Skin epidermis (tissue), 12 donors: ENCODE measurements around the gene ABCC8.

Source experiments
- H3K27ac ChIP-seq, 21 experiments: fragments of 200-600 bp; sonication (generic) in 11 of 21; one replicate each; pipeline ENCODE4 v1.5.0; 2020; ENCODE audit warnings: mild to moderate bottlenecking in 3 of 21, inconsistent platforms in 2 of 21, moderate library complexity in 2 of 21
- H3K4me3 ChIP-seq, 7 experiments: fragments of 200-600 bp; sonication (generic) in 2 of 7; one replicate each; pipeline ENCODE4 v1.5.0; 2020; ENCODE audit warnings: inconsistent platforms in 2 of 7, mild to moderate bottlenecking in 2 of 7, moderate library complexity in 1 of 7

ABCC8 gene

DNA sequence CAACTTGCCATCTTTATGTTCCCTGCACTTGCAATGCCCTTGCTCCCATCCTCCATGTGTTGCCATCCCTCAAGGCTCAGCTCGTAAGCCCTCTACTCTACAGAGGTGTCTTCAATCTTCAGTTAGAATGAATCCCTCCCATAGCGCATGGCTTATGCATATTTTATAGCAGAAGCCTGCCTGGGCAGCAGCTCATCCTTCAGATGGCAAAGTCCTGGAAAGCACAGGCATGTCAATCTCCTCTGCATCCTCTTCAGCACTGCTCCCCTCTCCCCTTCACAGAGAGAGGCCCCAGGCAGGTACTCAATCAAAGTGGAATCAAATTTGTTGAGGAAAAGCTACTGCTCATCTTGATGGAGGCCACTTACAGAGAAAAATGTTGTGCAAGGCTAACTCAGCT lies 31.1 kb upstream of the ABCC8 start:
- Histone ChIP-seq H3K27ac (no peak overlapping the region), H3K4me3 (no peak overlapping the region)

DNA sequence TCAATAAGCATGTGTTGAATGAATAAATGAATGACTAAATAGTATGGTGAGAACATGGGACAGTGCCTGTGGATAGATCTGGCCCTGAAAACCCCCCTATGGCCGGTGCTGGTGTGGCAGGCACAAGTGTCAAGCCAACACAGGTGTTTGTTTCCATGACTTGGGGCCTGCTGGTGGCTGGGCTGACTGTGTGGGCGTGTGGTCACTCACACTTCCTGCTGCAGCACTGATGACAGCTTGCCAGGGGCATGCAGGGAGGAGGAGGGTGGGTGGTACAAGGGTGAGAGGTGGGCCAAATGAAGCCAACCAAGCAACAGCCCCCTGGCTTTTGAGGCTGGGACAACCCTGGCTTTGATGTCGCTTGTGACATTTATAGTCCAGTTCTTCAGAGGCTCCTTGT lies 30.3 kb upstream of the ABCC8 start:
- Histone ChIP-seq H3K4me3 (no peak overlapping the region), H3K27ac (no peak overlapping the region)

DNA sequence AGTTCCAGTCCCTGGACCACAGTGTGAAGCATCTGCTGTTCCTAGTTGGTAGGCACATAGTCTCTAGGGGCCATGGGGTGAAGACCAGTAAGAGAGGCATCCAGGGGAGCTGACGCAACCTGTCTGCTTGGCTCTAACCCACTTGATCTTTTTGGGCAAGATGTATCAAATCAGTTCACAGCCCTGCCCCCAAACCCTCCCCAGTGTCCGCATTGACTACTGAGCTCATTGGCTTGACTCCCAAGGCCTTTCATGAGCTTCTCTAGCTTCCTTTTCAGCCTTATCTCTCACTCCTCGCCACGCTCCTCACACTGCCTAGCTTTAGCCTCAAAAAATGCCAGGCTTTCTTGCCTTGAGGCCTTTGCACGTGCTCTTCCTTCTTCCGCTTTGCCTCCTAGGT lies 29.7 kb upstream of the ABCC8 start:
- no peak overlapping the region for H3K4me3 ChIP-seq
- no peak overlapping the region for H3K27ac ChIP-seq

DNA sequence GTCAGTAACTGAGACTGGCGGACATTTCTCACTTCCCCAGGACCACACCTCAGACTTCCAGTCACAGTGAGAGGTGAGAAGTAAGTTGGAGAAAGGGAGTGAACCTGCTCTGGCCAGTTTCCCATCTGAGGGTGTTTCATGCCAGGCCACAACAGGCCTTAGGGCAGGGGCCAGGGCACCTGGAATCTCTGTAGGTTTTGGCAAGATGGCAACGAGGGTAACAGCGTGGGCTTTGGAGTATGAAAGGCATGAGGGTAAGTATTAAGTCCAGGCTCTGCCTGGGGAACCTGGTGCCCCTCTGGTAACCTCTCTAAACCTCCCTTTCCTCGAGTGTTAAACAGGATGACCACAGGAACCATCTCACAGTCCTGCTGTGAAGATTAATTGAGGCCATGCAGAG lies 28.5 kb upstream of the ABCC8 start:
- no peak overlapping the region for H3K27ac ChIP-seq
- H3K4me3 ChIP-seq, result no peak overlapping the region

DNA sequence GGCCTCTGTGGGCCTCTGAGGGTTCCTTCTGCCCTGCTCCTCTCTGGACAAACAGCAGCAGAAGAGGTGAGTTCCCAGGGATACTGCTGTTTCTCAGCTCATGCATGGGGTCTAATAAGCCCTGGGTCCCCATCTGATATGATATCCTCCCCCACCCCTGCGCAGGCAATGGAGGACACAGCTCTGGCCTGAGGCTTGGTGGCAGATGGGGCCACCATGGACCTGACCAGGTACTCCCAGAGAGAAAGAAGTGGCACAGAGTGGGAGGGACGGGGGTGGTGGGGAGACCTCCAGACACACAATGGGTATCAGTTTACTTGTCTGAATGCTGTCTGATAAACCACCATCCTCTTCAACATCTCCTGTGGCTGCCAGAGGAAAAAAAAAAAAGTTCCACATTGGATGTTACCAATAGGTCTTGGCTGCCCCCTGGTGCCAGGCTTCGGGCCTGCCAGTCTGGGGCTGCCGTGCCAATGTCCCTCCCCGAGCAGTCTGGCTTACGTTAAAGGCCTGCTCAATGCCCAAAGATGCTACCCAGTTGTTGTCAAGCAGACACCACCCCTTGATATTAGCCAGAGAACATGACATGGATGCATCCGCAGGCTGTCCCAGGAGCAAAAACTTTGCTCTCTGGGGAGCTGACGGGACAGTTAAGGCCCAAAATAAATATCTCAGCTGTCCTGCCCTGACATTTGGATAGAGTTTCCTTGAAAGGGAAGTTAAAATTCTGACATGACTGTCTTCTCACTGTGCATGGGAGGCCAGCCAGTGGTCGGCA lies 27.9 kb upstream of the ABCC8 start:
- no peak overlapping the region for H3K27ac ChIP-seq

DNA sequence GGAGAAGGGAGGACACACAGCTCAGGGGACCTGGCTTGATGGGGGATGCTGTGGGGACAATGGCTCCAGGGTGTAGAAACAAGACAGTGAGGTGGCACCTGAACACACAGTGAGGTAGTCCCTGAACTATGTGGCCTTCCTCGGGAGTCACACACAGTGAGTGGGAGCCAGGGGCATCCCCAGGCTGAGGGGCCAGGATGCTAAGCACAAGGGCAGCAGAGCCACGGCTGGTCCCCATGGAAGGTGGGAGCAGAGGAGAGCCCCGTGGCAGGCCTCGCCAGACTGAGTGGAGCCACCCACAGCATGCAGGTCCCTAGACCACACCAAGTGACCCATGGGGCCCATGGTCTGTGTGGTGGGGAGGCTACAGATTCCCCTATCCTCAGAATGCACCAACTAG lies 26.0 kb upstream of the ABCC8 start:
- Histone ChIP-seq H3K27ac (no peak overlapping the region), H3K4me3 (no peak overlapping the region)

More for the DNA sequence above, 27.9 kb upstream of the ABCC8 start:
- H3K4me3 ChIP-seq, result no peak overlapping the region

DNA sequence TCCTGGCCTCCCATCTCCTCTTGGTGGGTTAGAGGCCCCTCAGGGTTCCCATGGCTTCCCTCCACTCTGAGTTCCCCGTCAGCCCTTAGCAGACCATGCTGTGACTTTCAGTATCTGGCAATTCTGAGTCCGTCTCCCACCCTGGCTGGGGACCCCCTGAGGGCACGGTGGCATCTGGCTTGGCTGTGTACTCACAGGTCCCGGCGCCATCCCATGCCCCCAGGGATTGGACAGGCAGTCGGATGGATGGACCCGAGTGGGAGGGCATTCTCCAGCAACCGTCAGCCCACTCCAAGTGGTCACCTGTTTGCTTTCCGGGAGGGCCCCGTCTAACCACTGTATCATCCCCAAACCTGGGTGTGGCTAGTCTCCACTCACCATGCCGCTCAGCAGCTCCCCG lies 24.0 kb upstream of the ABCC8 start:
- no peak overlapping the region for H3K27ac ChIP-seq

DNA sequence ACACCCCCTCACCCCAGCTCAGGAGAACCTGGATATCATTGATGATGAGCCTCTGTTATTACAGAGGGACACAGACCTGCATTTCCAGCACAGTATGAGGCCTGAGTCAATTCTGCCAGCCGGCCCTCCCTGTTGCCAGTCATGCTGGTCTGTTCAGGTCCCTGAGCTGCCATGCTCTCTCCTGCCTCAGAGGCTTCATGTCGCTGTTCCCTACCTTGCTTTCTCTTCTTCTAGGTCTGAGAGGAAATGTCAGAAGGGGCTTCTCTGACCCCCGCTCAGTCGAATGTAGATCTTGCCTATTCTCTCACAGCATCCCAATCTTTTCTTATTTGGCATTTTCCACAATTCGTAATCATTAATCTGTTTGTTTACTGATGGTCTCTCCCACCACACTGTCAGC lies 21.8 kb upstream of the ABCC8 start:
- no peak overlapping the region for H3K4me3 ChIP-seq
- H3K27ac ChIP-seq, result no peak overlapping the region

More for the DNA sequence above, 24.0 kb upstream of the ABCC8 start:
- H3K4me3 ChIP-seq, result no peak overlapping the region

DNA sequence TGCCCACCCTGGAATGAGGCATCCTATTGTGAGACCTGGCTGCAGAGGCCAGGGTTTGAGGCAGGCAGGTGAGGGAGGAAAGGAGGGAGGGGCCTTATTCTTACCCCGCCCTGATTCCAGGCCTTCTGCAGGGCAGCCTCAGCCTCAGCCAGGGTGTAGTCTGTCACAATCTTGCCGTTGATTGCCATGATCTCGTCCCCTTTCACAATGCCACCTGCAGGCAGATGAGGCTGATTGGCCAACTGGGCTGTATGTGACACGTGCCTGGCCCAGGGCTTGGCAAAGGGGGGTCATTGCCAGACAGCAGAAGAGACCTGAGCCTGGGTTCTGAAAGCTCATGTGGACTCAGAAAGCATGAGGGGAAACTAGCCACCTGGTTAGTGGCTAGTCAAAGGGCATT lies 21.4 kb upstream of the ABCC8 start:
- no peak overlapping the region for H3K4me3 ChIP-seq
- no peak overlapping the region for H3K27ac ChIP-seq

DNA sequence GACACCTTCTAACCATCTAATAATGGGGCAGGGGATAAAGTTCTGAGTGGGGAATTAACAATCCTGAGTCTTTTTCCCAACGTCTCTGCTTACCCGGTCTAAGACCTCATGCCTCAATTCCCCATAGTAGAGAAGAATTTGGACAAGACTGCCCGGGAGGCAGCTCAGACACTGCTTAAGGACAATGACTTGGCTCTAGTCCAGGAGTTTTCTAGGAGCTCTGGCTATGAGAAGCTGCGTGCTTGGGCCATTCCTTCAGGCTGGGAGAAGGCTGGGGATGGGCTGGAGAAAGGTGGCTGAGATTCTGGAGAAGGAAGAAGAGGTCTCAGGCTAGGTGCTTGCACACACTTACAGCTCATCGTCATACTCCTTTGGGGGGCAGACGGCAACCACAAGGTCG lies 19.8 kb upstream of the ABCC8 start:
- no peak overlapping the region for H3K4me3 ChIP-seq
- no peak overlapping the region for H3K27ac ChIP-seq

DNA sequence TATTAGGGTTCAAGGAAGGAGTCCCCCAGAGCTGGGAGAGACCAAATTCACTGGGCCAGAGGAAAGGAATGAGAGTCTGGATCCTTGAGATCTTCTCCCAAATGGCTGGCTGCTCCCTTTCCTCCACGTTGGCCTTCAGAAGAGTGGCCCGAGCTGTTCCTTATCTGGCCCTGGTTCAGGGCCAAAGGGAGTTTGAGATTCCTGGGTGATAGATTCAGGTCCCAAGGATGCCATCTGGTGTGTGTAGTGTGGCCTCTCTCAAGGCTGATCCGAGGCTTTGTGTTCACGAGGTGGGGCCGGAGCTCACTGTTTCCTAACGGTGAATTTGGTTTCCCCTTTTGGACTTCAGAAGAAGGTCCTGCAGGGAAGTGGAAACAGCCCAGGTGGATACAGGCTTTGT lies 17.4 kb upstream of the ABCC8 start:
- Histone ChIP-seq H3K4me3 (no peak overlapping the region), H3K27ac (no peak overlapping the region)

DNA sequence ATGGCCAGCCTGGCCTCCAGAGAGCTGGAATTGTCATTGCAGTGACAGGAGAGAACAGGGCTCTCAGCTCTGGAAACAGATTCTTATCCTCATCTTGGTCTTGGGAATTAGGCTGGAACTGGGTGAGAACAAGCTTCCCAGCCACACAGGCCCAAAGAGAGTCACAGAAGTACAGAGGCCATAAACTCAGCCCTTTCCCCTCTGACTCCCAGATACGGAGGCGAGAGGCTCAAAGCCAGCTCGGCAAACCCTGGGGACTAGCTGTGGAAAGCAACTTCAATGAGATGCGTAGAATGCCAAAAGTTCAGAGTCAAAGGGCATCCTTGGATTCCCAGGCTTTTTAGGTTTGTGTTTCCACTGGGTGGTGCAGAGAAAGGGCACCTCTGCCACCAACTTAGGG lies 14.3 kb upstream of the ABCC8 start:
- H3K27ac ChIP-seq, result no peak overlapping the region
- H3K4me3 ChIP-seq, result no peak overlapping the region

DNA sequence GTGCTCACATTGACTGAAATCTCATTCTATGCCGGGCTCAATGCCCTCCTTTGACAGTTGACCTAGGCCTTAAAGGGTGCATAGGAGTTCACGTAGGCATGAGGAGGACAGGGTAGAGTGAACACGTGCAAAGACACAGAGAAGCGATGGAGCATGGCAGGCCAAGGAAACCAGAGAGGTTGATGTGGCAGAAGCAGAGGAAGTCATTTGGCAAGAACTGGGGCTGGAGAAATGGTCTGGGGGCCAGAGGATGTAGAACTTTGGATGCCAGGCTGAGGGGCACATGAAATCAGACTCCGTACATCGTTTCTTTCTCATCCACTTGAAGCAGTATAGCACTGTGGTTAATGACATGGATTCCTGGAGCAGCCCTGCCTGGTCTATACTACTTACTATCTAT lies 13.6 kb upstream of the ABCC8 start:
- no peak overlapping the region for H3K27ac ChIP-seq
- no peak overlapping the region for H3K4me3 ChIP-seq

DNA sequence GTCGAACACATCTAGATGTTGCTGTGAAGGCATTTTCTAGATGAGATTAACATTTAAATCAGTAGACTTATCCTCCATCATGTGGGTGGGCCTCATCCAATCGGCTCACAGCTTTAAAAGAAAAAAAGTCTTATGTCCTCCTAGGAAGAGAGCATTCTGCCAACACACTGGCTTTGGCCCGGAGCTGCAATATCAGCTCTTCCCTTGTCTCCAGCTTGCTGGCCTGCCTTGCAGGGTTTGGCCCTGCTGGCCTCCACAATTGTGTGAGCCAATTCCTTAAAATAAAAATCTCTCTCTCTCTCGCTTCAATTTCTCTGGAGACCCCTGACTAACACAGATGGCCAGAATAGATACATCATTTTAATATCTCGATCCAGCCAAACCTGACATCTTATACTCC lies 13.1 kb upstream of the ABCC8 start:
- H3K27ac ChIP-seq, result no peak overlapping the region
- no peak overlapping the region for H3K4me3 ChIP-seq

DNA sequence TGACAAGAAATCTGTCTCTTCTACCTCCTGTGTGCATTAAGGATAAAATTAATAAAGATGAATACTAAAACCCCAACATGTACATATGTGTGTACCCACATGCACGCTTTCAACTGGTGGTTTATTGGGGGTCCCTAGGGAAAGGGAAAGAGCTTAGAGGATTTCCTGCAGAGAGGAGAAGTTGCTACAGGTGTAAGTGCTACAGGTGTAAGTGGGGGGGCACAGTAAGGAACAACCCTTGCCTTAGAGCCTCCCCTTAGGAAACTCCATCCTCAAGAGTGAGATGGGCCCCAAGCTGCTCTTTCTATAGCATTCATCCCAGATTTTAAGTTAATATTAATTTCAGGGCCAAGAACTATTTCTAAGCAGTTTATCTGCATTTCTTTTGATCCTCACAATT lies 11.9 kb upstream of the ABCC8 start:
- no peak overlapping the region for H3K27ac ChIP-seq
- no peak overlapping the region for H3K4me3 ChIP-seq

DNA sequence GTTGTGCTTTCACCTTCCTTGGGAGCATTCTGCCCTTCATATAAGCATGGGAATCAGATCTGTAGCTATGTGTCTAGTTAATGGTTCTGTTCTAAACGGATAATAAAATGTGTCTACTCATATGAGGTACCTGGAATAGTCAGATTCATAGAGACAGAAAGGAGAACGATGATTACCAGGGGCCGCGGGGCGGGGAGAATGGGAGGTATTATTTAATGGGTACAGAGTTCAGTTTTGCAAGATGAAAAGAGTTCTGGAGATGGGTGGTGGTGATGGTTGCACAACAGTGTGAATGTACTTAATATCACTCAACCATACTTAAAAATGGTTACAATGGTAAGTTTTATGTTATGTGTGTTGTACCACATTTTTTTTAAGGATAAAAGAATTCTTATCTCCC lies 10.0 kb upstream of the ABCC8 start:
- H3K4me3 ChIP-seq, result no peak overlapping the region
- no peak overlapping the region for H3K27ac ChIP-seq

DNA sequence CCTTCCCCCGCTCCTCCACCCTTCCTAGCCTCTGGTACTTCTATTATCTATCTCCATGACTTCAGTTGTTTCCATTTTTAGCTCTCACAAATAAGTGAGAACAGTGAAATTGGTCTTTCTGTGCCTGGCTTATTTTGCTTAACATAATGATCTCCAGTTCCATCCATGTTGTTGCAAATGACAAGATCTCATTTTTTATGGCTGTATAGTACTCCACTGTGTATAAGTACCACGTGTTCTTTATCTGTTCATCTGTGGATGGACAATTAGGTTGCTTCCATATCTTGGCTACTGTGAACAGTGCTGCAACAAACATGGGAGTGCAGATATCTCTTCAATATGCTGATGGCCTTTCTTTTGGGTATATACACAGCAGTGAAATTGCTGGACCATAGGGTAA lies 6.9 kb upstream of the ABCC8 start:
- no peak overlapping the region for H3K4me3 ChIP-seq

DNA sequence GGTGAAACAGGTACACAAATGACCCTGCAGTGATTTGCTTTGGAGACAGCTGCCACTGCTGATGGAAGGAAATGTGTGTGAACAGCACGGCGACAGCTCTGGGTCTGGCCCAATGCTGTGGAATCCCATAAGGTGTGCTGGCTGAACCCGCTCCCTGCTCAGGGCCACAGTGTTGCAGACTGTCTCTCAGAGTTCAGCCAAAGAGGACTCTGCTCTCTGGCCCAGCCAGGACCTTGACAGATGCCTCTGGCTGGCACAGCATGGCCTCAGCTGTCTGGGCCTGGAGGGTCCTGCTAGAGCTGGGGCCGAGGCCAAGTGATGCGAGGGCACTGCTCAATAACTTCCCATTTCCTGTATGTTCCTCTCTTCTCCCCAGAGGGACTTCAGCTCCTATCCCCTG lies 5.3 kb upstream of the ABCC8 start:
- no peak overlapping the region for H3K27ac ChIP-seq

More for the DNA sequence above, 6.9 kb upstream of the ABCC8 start:
- H3K27ac ChIP-seq, result no peak overlapping the region

DNA sequence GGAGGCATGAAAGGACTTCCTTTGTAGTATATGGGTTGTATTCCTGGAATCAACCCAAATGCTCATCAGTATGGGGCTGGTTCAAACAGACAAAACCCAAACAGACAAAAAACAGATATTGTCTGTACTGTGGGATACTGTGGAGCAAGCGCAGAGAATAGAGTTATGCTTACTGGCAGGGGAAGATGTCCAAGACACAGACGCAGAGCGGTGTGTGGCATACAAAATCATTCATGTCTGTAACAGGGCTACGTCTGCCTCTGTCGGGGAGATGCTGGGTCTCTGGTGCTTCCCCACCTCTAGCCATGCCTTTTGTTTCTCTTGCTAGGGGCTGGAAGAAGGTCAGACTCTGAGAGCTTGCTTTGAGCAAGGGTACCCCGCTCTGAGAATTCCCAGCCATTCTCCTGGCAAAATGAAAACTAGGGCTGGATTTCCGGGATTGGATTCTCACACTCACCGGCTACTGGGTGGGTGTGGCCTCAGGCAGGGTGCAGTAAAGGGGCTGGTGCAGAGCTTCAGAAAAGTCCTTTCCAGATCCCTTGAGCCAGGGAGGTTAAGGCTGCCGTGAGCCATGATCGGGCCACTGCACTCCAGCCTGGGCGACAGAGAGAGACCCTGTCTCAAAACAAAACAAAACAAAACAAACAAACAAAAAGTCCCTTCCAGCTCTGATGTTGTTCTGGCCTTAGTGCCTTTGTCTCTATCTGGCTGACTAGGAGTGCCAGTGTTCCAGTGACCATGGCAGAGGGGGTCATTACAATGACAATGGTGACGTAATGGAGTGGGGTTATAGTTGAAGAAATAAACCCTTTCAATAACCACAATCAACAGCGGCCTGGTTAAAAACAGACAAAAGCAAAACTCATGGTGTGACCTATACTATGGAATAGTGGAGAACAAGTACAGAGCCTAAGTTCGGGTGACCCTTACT lies 2.9 kb upstream of the ABCC8 start:
- no peak overlapping the region for H3K4me3 ChIP-seq
- no peak overlapping the region for H3K27ac ChIP-seq

More for the DNA sequence above, 5.3 kb upstream of the ABCC8 start:
- no peak overlapping the region for H3K4me3 ChIP-seq

DNA sequence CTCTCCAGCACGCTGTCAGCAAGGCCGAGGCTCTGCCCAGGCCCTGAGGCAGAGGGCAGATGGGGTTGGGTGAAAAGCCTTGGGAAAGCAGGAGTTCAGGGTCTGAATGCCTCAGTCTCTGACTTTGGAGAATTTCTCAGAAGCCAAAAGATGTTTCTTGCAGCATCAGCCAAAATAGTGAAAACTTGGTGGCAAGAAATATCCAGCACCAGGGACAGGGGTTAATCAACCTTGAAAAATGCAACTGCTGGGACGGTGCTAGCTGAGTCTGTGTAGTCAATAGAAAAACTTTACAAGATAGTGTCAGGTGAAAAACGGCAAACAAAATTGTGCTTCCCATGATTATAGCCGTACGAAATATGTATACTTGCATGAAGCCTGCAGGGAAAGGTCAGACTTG lies 1.4 kb upstream of the ABCC8 start:
- H3K27ac ChIP-seq, result no peak overlapping the region
- H3K4me3 ChIP-seq, result no peak overlapping the region

DNA sequence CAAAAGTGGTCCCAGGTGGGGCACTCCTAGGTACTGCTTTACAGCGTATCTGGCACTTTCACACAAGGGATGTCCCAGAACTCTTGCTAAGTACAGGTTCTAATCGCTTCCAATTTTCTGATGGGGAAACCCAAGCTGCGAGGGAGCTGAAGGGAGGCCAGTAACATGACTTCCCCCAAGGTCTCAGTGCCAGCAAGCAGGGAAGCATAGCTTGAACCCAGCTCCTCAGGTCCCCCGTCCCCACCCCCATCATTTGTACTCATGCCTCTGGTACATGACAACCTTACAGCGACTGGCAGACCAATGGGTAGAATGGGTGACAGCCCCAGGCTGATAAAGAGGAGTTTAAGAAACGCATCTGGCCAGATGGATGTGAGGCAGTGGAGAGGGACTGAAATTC lies 716 bp upstream of the ABCC8 start:
- H3K27ac ChIP-seq, result no peak overlapping the region
- H3K4me3 ChIP-seq, result no peak overlapping the region

DNA sequence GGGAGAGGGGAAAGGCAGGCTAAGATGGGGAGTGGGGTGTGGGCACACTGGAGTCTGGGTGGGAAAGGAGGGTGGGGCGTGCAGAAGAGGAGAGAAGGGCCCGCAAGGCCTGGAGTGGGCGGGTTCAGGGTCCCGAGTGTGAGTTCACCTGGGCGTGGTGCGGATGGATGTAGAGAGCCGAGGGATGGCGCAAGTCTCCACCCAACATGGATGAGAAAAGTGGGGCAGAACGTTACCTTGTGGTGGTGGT lies 364 bp upstream of the ABCC8 start:
- Histone ChIP-seq H3K27ac (no peak overlapping the region), H3K4me3 (no peak overlapping the region)
